K562 (cell line): ENCODE data around the gene ERGIC1. TPM values are rescaled to one million over a fixed set of nuclear protein-coding genes. Genes with fewer than 3 reads are reported as not detected.

ENCODE experiments used
- ADNP ChIP-seq: fragments of 200-800 bp; sonication (Bioruptor generic); IDR thresholded peaks from 2 replicates; pipeline ENCODE4 v1.6.1; 2016; ENCODE audit warnings: missing genetic modification characterization, missing compliant biosample characterization
- ARID2 ChIP-seq: fragments of 450-650 bp; IDR thresholded peaks from 2 replicates; pipeline ENCODE4 v1.6.1; 2017; ENCODE audit warnings: antibody characterized with exemption, mild to moderate bottlenecking
- CBX3 ChIP-seq, 2 experiments: IDR thresholded peaks; 1 replicate in 1 of 2; 2 replicates in 1 of 2; pipeline ENCODE4 v1.6.1; 2012; ENCODE audit warnings: inconsistent platforms in 2 of 2, low read length in 2 of 2, borderline replicate concordance in 1 of 2, control low read depth in 1 of 2
- MTA2 ChIP-seq: fragments of 450-650 bp; IDR thresholded peaks from 2 replicates; pipeline ENCODE4 v1.6.1; 2016; ENCODE audit warnings: low read depth
- NFXL1 ChIP-seq: fragments of 450-650 bp; formaldehyde crosslinking; IDR thresholded peaks from 2 replicates; pipeline ENCODE4 v1.4.0; 2021; ENCODE audit warnings: mild to moderate bottlenecking
- ZBTB17 ChIP-seq: fragments of 450-650 bp; formaldehyde crosslinking; IDR thresholded peaks from 2 replicates; pipeline ENCODE4 v1.4.0; 2020; ENCODE audit warnings: mild to moderate bottlenecking
- ZFP30 ChIP-seq: fragments of 250-450 bp; sonication (Bioruptor Pico); IDR thresholded peaks from 2 replicates; pipeline ENCODE4 v1.8.0; 2022; ENCODE audit warnings: moderate library complexity, mild to moderate bottlenecking, inconsistent platforms, borderline replicate concordance
- ZNF717 ChIP-seq: fragments of 250-450 bp; sonication (Bioruptor Pico); IDR thresholded peaks from 2 replicates; pipeline ENCODE4 v1.5.0; 2021
- ZNF778 ChIP-seq: fragments of 450-650 bp; formaldehyde crosslinking; IDR thresholded peaks from 2 replicates; pipeline ENCODE4 v1.4.0; 2020; ENCODE audit warnings: mild to moderate bottlenecking, moderate library complexity
- polyA plus RNA-seq, 8 experiments: library from polyadenylated mRNA; depleted of rRNA in 4 of 8; stranded (reverse) in 5 of 8; unstranded in 3 of 8; fragments of >200 nt; fragmentation: Nextera tagmentation in 2 of 8; fragmentation: Illumina TruSeq in 1 of 8; extraction: Ambion mirVana in 2 of 8; extraction: Trizol in 1 of 8; gene quantifications; 2 replicates each; pipeline versions ENCODE4 v1.2.1 to v1.2.3, GENCODE V29; 2011 to 2014; ENCODE audit warnings: inconsistent platforms in 1 of 8, missing spikeins in 1 of 8
- total RNA-seq, 7 experiments: library from RNA; depleted of rRNA in 6 of 7; stranded (reverse); fragments of >200 nt in 6 of 7; fragmentation: Illumina TruSeq in 2 of 7; extraction: Trizol in 2 of 7; gene quantifications; 2 replicates each; pipeline versions ENCODE4 v1.2.1 to v1.2.3, GENCODE V29; 2011 to 2021; ENCODE audit warnings: low replicate concordance in 1 of 7
- TF ChIP-seq, protein P1 (sequence below): fragments of 250-450 bp; sonication (Bioruptor Pico); IDR thresholded peaks from 2 replicates; pipeline ENCODE4 v1.5.0; 2020; ENCODE audit warnings: mild to moderate bottlenecking
- TF ChIP-seq, protein P2 (sequence below), 2 experiments: fragments of 150-350 bp in 1 of 2; IDR thresholded peaks; 2 replicates each; pipeline ENCODE4 v1.6.1; 2012 to 2016; ENCODE audit warnings: low read depth in 2 of 2, low read length in 2 of 2, mild to moderate bottlenecking in 1 of 2, moderate library complexity in 1 of 2

ERGIC1 gene
- total and polyA plus RNA-seq, 9 of the 15 experiments (the other 6 are each of a cell fraction or from before 2014, with no cell fraction given): 5.5 to 68.4 (median 36.4) TPM

DNA sequence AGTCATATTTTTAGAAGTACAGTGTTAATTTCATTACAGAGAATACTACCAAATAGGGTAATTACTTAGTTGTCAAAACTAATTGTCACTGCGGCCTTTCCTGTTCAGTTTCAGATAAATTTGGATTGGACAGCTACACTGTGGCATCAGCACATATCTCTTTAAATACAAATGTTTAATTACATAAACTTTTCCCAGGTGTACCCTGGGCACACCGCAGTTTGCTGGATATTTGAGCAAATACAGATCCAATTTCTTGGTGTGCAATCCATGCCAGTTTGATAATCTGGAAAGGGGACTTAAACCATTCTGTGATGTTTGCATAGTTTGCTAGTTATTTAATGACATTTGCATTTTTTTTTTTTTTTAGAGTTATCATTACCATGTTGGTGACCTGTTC is 160.4 kb downstream of the ERGIC1 start (continued):
- TF ChIP-seq CBX3 (IDR thresholded peaks at IDR 0.05; ENCODE audit: borderline replicate concordance in 1 of 2, low read length in 2 of 2) (no peak), ZNF717 (CRISPR knock-in tag) (no peak), ZNF778 (CRISPR knock-in tag) (no peak), ARID2 (no peak), ZBTB17 (no peak), ADNP (no peak), ZFP30 (CRISPR knock-in tag) (no peak), MTA2 (no peak), NFXL1 (CRISPR knock-in tag) (no peak)
- TF ChIP-seq, protein P1, sequence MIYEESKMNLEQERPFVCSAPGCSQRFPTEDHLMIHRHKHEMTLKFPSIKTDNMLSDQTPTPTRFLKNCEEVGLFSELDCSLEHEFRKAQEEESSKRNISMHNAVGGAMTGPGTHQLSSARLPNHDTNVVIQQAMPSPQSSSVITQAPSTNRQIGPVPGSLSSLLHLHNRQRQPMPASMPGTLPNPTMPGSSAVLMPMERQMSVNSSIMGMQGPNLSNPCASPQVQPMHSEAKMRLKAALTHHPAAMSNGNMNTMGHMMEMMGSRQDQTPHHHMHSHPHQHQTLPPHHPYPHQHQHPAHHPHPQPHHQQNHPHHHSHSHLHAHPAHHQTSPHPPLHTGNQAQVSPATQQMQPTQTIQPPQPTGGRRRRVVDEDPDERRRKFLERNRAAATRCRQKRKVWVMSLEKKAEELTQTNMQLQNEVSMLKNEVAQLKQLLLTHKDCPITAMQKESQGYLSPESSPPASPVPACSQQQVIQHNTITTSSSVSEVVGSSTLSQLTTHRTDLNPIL (CRISPR knock-in tag): no peak
- TF ChIP-seq, protein P2, sequence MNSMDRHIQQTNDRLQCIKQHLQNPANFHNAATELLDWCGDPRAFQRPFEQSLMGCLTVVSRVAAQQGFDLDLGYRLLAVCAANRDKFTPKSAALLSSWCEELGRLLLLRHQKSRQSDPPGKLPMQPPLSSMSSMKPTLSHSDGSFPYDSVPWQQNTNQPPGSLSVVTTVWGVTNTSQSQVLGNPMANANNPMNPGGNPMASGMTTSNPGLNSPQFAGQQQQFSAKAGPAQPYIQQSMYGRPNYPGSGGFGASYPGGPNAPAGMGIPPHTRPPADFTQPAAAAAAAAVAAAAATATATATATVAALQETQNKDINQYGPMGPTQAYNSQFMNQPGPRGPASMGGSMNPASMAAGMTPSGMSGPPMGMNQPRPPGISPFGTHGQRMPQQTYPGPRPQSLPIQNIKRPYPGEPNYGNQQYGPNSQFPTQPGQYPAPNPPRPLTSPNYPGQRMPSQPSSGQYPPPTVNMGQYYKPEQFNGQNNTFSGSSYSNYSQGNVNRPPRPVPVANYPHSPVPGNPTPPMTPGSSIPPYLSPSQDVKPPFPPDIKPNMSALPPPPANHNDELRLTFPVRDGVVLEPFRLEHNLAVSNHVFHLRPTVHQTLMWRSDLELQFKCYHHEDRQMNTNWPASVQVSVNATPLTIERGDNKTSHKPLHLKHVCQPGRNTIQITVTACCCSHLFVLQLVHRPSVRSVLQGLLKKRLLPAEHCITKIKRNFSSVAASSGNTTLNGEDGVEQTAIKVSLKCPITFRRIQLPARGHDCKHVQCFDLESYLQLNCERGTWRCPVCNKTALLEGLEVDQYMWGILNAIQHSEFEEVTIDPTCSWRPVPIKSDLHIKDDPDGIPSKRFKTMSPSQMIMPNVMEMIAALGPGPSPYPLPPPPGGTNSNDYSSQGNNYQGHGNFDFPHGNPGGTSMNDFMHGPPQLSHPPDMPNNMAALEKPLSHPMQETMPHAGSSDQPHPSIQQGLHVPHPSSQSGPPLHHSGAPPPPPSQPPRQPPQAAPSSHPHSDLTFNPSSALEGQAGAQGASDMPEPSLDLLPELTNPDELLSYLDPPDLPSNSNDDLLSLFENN (IDR thresholded peaks at IDR 0.05; ENCODE audit: low read depth in 2 of 2, low read length in 2 of 2): no peak
